ENCODE measurements around the gene EIF1B.
"Not testable (repeated sequence)": the region's sequence is repeated elsewhere in the genome, so short reads cannot be mapped to it uniquely, and the experiment has no call there.

EIF1B gene

GRCh38 chr3:40278791-40279190 lies 30.7 kb upstream of the EIF1B start:
- H3K4me3 ChIP-seq (ENCODE audit: control insufficient read depth, low read depth, low read length) = no peak overlapping the region
- no peak for DNase-seq (ENCODE audit: low read depth)
- TF ChIP-seq CTCF (conservative IDR thresholded peaks at IDR 0.05; ENCODE audit: control insufficient read depth, insufficient read depth, low read depth, low read length) = no peak

- TF ChIP-seq CTCF (conservative IDR thresholded peaks at IDR 0.05; ENCODE audit: control insufficient read depth, insufficient read depth, low read depth, low read length) = no peak
- no peak for DNase-seq (ENCODE audit: low read depth)
- no peak overlapping the region for H3K4me3 ChIP-seq (ENCODE audit: control insufficient read depth, low read depth, low read length)
These were observed 27.5 kb upstream of the EIF1B start for GRCh38 chr3:40281995-40282394.

GRCh38 chr3:40283057-40283456 lies 26.4 kb upstream of the EIF1B start:
- H3K4me3 ChIP-seq (ENCODE audit: control insufficient read depth, low read depth, low read length); DNase-seq (ENCODE audit: low read depth): not testable (repeated sequence)

GRCh38 chr3:40287248-40287647 lies 22.3 kb upstream of the EIF1B start:
- H3K4me3 ChIP-seq (ENCODE audit: control insufficient read depth, low read depth, low read length) = no peak overlapping the region
- no peak for TF ChIP-seq CTCF (conservative IDR thresholded peaks at IDR 0.05; ENCODE audit: control insufficient read depth, insufficient read depth, low read depth, low read length)
- DNase-seq (ENCODE audit: low read depth) = no peak

- DNase-seq (ENCODE audit: low read depth) = no peak
- H3K4me3 ChIP-seq (ENCODE audit: control insufficient read depth, low read depth, low read length) = no peak overlapping the region
- TF ChIP-seq CTCF (conservative IDR thresholded peaks at IDR 0.05; ENCODE audit: control insufficient read depth, insufficient read depth, low read depth, low read length) = no peak
These were observed 19.1 kb upstream of the EIF1B start for GRCh38 chr3:40290396-40290795.

- no peak for TF ChIP-seq CTCF (conservative IDR thresholded peaks at IDR 0.05; ENCODE audit: control insufficient read depth, insufficient read depth, low read depth, low read length)
- DNase-seq (ENCODE audit: low read depth) = no peak
- no peak overlapping the region for H3K4me3 ChIP-seq (ENCODE audit: control insufficient read depth, low read depth, low read length)
These were observed 18.0 kb upstream of the EIF1B start for GRCh38 chr3:40291471-40291870.

- H3K4me3 ChIP-seq (ENCODE audit: control insufficient read depth, low read depth, low read length) = no peak overlapping the region
- TF ChIP-seq CTCF (conservative IDR thresholded peaks at IDR 0.05; ENCODE audit: control insufficient read depth, insufficient read depth, low read depth, low read length) = no peak
- no peak for DNase-seq (ENCODE audit: low read depth)
These were observed 16.7 kb upstream of the EIF1B start for GRCh38 chr3:40292637-40293349.
